H1 (cell line): ENCODE data around the gene PRICKLE2. TPM values are rescaled to one million over a fixed set of nuclear protein-coding genes. Genes with fewer than 3 reads are reported as not detected.

ENCODE experiments used
- CTCF ChIA-PET: fragments of 300-600 bp; sonication (Branson Sonifier 250); formaldehyde crosslinking; loops from one replicate; lab custom pipeline; 2021; ENCODE audit not compliant: partially characterized antibody; lab: Charles Lee
- POLR2A ChIA-PET: fragments of 300-600 bp; sonication (Branson Sonifier 250); formaldehyde crosslinking; loops from one replicate; lab custom pipeline; 2021; ENCODE audit warnings: inconsistent platforms; ENCODE audit not compliant: partially characterized antibody; lab: Charles Lee
- DNase-seq, 2 experiments: peaks; one replicate each; pipeline versions ENCODE4 v3.0.0 to v3.0.0-alpha.2; 2010 to 2022; ENCODE audit warnings: low spot score in 2 of 2, low read depth in 1 of 2, mixed read lengths in 1 of 2
- FAIRE-seq: peaks from 2 replicates; lab custom pipeline; 2011; peaks lifted over from hg19 to GRCh38; lab: Jason Lieb, UNC
- H2AFZ ChIP-seq: 2 replicates; pipeline ENCODE4 v1.8.1; 2012; ENCODE audit warnings: low read length, inconsistent platforms
- H2AK5ac ChIP-seq: 2 replicates; pipeline ENCODE4 v1.6.1; 2013; ENCODE audit warnings: low read depth, low read length
- H2BK120ac ChIP-seq: replicated peaks from 2 replicates; pipeline ENCODE3; 2013; ENCODE audit warnings: low read depth, low read length, inconsistent platforms
- H2BK12ac ChIP-seq: 2 replicates; pipeline ENCODE4 v1.6.1; 2013; ENCODE audit warnings: low read depth, low read length
- H2BK15ac ChIP-seq: 2 replicates; pipeline ENCODE4 v1.6.1; 2013; ENCODE audit warnings: low read length
- H2BK20ac ChIP-seq: 2 replicates; pipeline ENCODE4 v1.6.1; 2013; ENCODE audit warnings: low read length
- H2BK5ac ChIP-seq: 2 replicates; pipeline ENCODE4 v1.6.1; 2013; ENCODE audit warnings: low read depth, low read length
- H3K14ac ChIP-seq: 2 replicates; pipeline ENCODE4 v1.6.1; 2013; ENCODE audit warnings: inconsistent platforms; ENCODE audit not compliant: insufficient read length
- H3K18ac ChIP-seq: 2 replicates; pipeline ENCODE4 v1.6.1; 2013; ENCODE audit warnings: low read length; ENCODE audit errors: extremely low read depth
- H3K23ac ChIP-seq: 2 replicates; pipeline ENCODE4 v1.6.1; 2013; ENCODE audit warnings: inconsistent platforms; ENCODE audit not compliant: insufficient read length
- H3K23me2 ChIP-seq: 2 replicates; pipeline ENCODE4 v1.6.1; 2013; ENCODE audit warnings: low read depth, low read length
- H3K27ac ChIP-seq: 2 replicates; pipeline ENCODE4 v1.6.1; 2011; ENCODE audit warnings: low read depth, low read length, inconsistent platforms
- H3K27me3 ChIP-seq, 4 experiments: replicated peaks in 1 of 4; 1 replicate in 1 of 4; 2 replicates in 3 of 4; pipeline versions ENCODE4 v1.6.1 to v1.8.1; 2011 to 2013; ENCODE audit warnings: low read length in 3 of 4, mild to moderate bottlenecking in 3 of 4, inconsistent platforms in 2 of 4, mixed read lengths in 2 of 4, moderate library complexity in 1 of 4; ENCODE audit not compliant: control insufficient read depth in 3 of 4, insufficient read depth in 3 of 4; ENCODE audit errors: extremely low read depth in 1 of 4
- H3K36me3 ChIP-seq, 4 experiments: 2 replicates each; pipeline versions ENCODE4 v1.6.1 to v1.8.1; 2011 to 2013; ENCODE audit warnings: mild to moderate bottlenecking in 4 of 4, low read length in 3 of 4, moderate library complexity in 2 of 4, control low read depth in 1 of 4, inconsistent platforms in 1 of 4; ENCODE audit not compliant: insufficient read depth in 4 of 4, control insufficient read depth in 2 of 4
- H3K4ac ChIP-seq: replicated peaks from 2 replicates; pipeline ENCODE3; 2013; ENCODE audit warnings: low read length, low read depth, mixed read lengths, inconsistent platforms; ENCODE audit not compliant: insufficient read length
- H3K4me1 ChIP-seq, 4 experiments: replicated peaks in 1 of 4; 1 replicate in 1 of 4; 2 replicates in 3 of 4; pipeline versions ENCODE4 v1.6.1 to v1.8.1; 2011 to 2013; ENCODE audit warnings: low read length in 3 of 4, inconsistent platforms in 2 of 4, mixed read lengths in 1 of 4; ENCODE audit not compliant: insufficient read depth in 4 of 4, control insufficient read depth in 3 of 4
- H3K4me2 ChIP-seq, 2 experiments: 2 replicates each; pipeline versions ENCODE4 v1.6.1 to v1.8.1; 2011 to 2013; ENCODE audit warnings: low read depth in 2 of 2, low read length in 2 of 2, control low read depth in 1 of 2, inconsistent platforms in 1 of 2, mild to moderate bottlenecking in 1 of 2; ENCODE audit not compliant: insufficient read depth in 1 of 2
- H3K4me3 ChIP-seq, 4 experiments: fragments of 200-600, 300-600 bp in 1 of 4; sonication (generic), shearing (Covaris generic), sonication (Bioruptor Twin) in 1 of 4; 2 replicates each; pipeline versions ENCODE4 v1.5.1 to v1.8.1; 2011 to 2016; ENCODE audit warnings: low read length in 4 of 4, low read depth in 3 of 4, control low read depth in 2 of 4, inconsistent platforms in 2 of 4, mild to moderate bottlenecking in 2 of 4, mixed read lengths in 1 of 4, moderate library complexity in 1 of 4; ENCODE audit not compliant: insufficient read depth in 2 of 4; ENCODE audit errors: extremely low read depth in 1 of 4
- H3K56ac ChIP-seq: replicated peaks from 2 replicates; pipeline ENCODE3; 2013; ENCODE audit warnings: low read depth, mild to moderate bottlenecking, mixed read lengths, low read length, inconsistent platforms; ENCODE audit not compliant: insufficient read length
- H3K79me1 ChIP-seq: 2 replicates; pipeline ENCODE4 v1.6.1; 2013; ENCODE audit warnings: low read depth, low read length, control low read depth
- H3K79me2 ChIP-seq, 2 experiments: 2 replicates each; pipeline versions ENCODE4 v1.6.1 to v1.8.1; 2012 to 2013; ENCODE audit warnings: low read length in 2 of 2, mild to moderate bottlenecking in 2 of 2, inconsistent platforms in 1 of 2; ENCODE audit not compliant: insufficient read depth in 2 of 2, control insufficient read depth in 1 of 2
- H3K9ac ChIP-seq, 4 experiments: replicated peaks in 1 of 4; 1 replicate in 1 of 4; 2 replicates in 3 of 4; pipeline versions ENCODE4 v1.6.1 to v1.8.1; 2011 to 2013; ENCODE audit warnings: low read depth in 3 of 4, low read length in 3 of 4, control low read depth in 2 of 4, mild to moderate bottlenecking in 2 of 4, moderate library complexity in 2 of 4, inconsistent platforms in 1 of 4; ENCODE audit errors: extremely low read depth in 1 of 4
- H3K9me3 ChIP-seq, 2 experiments: 2 replicates each; pipeline versions ENCODE4 v1.6.1 to v1.8.1; 2012 to 2013; ENCODE audit warnings: mild to moderate bottlenecking in 2 of 2, moderate library complexity in 2 of 2, control low read depth in 1 of 2, inconsistent platforms in 1 of 2, low read depth in 1 of 2, low read length in 1 of 2, mixed read lengths in 1 of 2; ENCODE audit not compliant: insufficient read depth in 2 of 2
- H4K20me1 ChIP-seq, 2 experiments: replicated peaks in 1 of 2; 2 replicates each; pipeline versions ENCODE3 to v1.8.1; 2011 to 2013; ENCODE audit warnings: inconsistent platforms in 2 of 2, low read length in 2 of 2, mild to moderate bottlenecking in 1 of 2; ENCODE audit not compliant: insufficient read depth in 2 of 2, control insufficient read depth in 1 of 2
- H4K5ac ChIP-seq: 2 replicates; pipeline ENCODE4 v1.6.1; 2013; ENCODE audit warnings: low read length, low read depth, mixed read lengths, inconsistent platforms; ENCODE audit not compliant: insufficient read length
- H4K8ac ChIP-seq: 2 replicates; pipeline ENCODE4 v1.8.0; 2013; ENCODE audit warnings: mild to moderate bottlenecking, moderate library complexity, low read length, inconsistent platforms; ENCODE audit not compliant: insufficient read depth; ENCODE audit errors: extremely low read depth
- H4K91ac ChIP-seq: replicated peaks from 2 replicates; pipeline ENCODE3; 2013; ENCODE audit warnings: low read length, mixed read lengths, inconsistent platforms; ENCODE audit not compliant: insufficient read length
- CBX5 ChIP-seq: fragments of 300-800, 300-1000 bp; sonication (generic); IDR thresholded peaks from 2 replicates; pipeline ENCODE4 v1.7.1; 2016; ENCODE audit warnings: antibody characterized with exemption, low read length, low read depth
- CEBPB ChIP-seq: IDR thresholded peaks from 2 replicates; pipeline ENCODE4 v1.6.1; 2012; ENCODE audit warnings: low read depth, low read length
- EGR1 ChIP-seq: IDR thresholded peaks from 2 replicates; pipeline ENCODE4 v1.6.1; 2011; ENCODE audit warnings: low read depth, low read length, borderline replicate concordance
- EP300 ChIP-seq, 2 experiments: IDR thresholded peaks; 1 replicate in 1 of 2; 2 replicates in 1 of 2; pipeline ENCODE4 v1.6.1; 2011 to 2012; ENCODE audit warnings: low read depth in 2 of 2, low read length in 2 of 2, mild to moderate bottlenecking in 2 of 2, borderline replicate concordance in 1 of 2, inconsistent platforms in 1 of 2, moderate library complexity in 1 of 2
- HDAC6 ChIP-seq: IDR thresholded peaks from one replicate; pipeline ENCODE4 v1.7.1; 2012; ENCODE audit warnings: low read depth, mild to moderate bottlenecking, inconsistent platforms, low read length, moderate library complexity
- NANOG ChIP-seq: IDR thresholded peaks from 2 replicates; pipeline ENCODE4 v1.6.1; 2011; ENCODE audit warnings: low read length, low read depth, mild to moderate bottlenecking, inconsistent platforms; ENCODE audit not compliant: insufficient read depth, poor library complexity, severe bottlenecking
- POLR2A ChIP-seq, 2 experiments: IDR thresholded peaks; 1 replicate in 1 of 2; 2 replicates in 1 of 2; pipeline ENCODE4 v1.6.1; 2011; ENCODE audit warnings: low read depth in 2 of 2, low read length in 2 of 2, mild to moderate bottlenecking in 2 of 2; ENCODE audit errors: control extremely low read depth in 1 of 2
- RAD21 ChIP-seq, 2 experiments: IDR thresholded peaks in 1 of 2; conservative IDR thresholded peaks in 1 of 2; 2 replicates each; pipeline ENCODE4 v1.6.1; 2011; ENCODE audit warnings: low read depth in 2 of 2, low read length in 2 of 2, improper control_type of control experiment in 1 of 2, inconsistent platforms in 1 of 2, mild to moderate bottlenecking in 1 of 2, moderate library complexity in 1 of 2
- TAF1 ChIP-seq: IDR thresholded peaks from 2 replicates; pipeline ENCODE4 v1.6.1; 2011; ENCODE audit warnings: mild to moderate bottlenecking, low read depth, low read length
- whole genome bisulfite sequencing, 2 experiments: shearing (Covaris generic) in 1 of 2; methylation state at CpG; one replicate each; pipeline versions ENCODE4 v1.1.6 to v1.1.7; 2013 to 2015; ENCODE audit warnings: low lambda C conversion rate in 2 of 2, mixed read lengths in 2 of 2, inconsistent platforms in 1 of 2, low coverage in 1 of 2, missing lambda C conversion rate in 1 of 2; ENCODE audit not compliant: insufficient replicate concordance in 2 of 2, insufficient coverage in 1 of 2, insufficient read length in 1 of 2; ENCODE audit errors: extremely low coverage in 1 of 2, missing lambda C conversion rate in 1 of 2; 5-methylcytosine and 5-hydroxymethylcytosine counted together
- polyA plus RNA-seq, 7 experiments: library from polyadenylated mRNA; depleted of rRNA in 3 of 7; stranded (reverse) in 5 of 7; unstranded in 2 of 7; fragments of >200 nt in 5 of 7; fragments of 200-250 nt in 2 of 7; gene quantifications; 1 replicate in 5 of 7; 2 replicates in 1 of 7; 4 replicates in 1 of 7; pipeline versions ENCODE4 v1.2.1 to v1.2.3, GENCODE V29; 2011 to 2013; ENCODE audit warnings: missing spikeins in 2 of 7, mixed read lengths in 2 of 7
- total RNA-seq: library from RNA; stranded (reverse); fragmentation: NEBNext Ultra II Directional; extraction: Animal tissue kit (Norgen Biotek cat#: 25700); gene quantifications from 2 replicates; pipeline ENCODE4 v1.2.1, GENCODE V29; 2021

PRICKLE2 gene
- total and polyA plus RNA-seq, 2 of the 8 experiments (the other 6 are each of a cell fraction or from before 2014, with no cell fraction given), result 2.9 to 8.0 TPM

- no peaks in the 10 kb centered on the region for H3K23me2 ChIP-seq
- no peak overlapping the region for H2BK120ac ChIP-seq
- H3K4ac ChIP-seq, result no peak overlapping the region
- H2BK20ac ChIP-seq, result no peak overlapping the region
- H2AFZ ChIP-seq, result no peak overlapping the region
- H2BK15ac ChIP-seq, result no peak overlapping the region
- no peak overlapping the region for H2BK12ac ChIP-seq
- H3K23ac ChIP-seq, result no peak overlapping the region
- no peak overlapping the region for H4K8ac ChIP-seq
- no peak overlapping the region for H2AK5ac ChIP-seq
- no peak overlapping the region for H4K5ac ChIP-seq
- no peak overlapping the region for H4K91ac ChIP-seq
- no peak overlapping the region for H3K27ac ChIP-seq
- no peak overlapping the region for H3K14ac ChIP-seq
- no peak overlapping the region for H3K18ac ChIP-seq
- no peak overlapping the region for H2BK5ac ChIP-seq
- H3K9ac ChIP-seq, result no peak overlapping the region
- peaks cover 9 to 32% (median 23%) of the 10 kb centered on the region in 4 experiments for H3K4me1 ChIP-seq
- H3K79me1 ChIP-seq, result no peaks in the 10 kb centered on the region
- FAIRE-seq (peak; percentile 39), DNase-seq (no peak)
- no peak overlapping the region for H3K4me3 ChIP-seq
- no peaks in the 10 kb centered on the region for H3K9me3 ChIP-seq
- no peaks in the 10 kb centered on the region for H4K20me1 ChIP-seq
- H3K56ac ChIP-seq, result no peak overlapping the region
- ChIA-PET CTCF (interaction anchor here (0.9 to 3.2 kb wide), 6 partner anchors 8 to 237 kb away, joined by 3 to 21 read pairs (median 4); partner anchors contain the start of gene PSMD6), POLR2A (no interaction called here)
- H3K79me2 ChIP-seq, result no peaks in the 10 kb centered on the region; a peak in 1 of 4 replicates
- H3K4me2 ChIP-seq, result no peak overlapping the region
- WGBS, 2 experiments, result 33% methylated on average over 2 of the region's 2 CpGs; no CpG with 5 or more reads in 1 of the 2 experiments
- no peaks in the 10 kb centered on the region for H3K36me3 ChIP-seq
- no peaks in the 10 kb centered on the region for H3K27me3 ChIP-seq
- TF ChIP-seq CEBPB (no peak), POLR2A (IDR thresholded peaks at IDR 0.05; ENCODE audit: control extremely low read depth in 1 of 2, low read depth in 2 of 2, low read length in 2 of 2) (no peak), EP300 (IDR thresholded peaks at IDR 0.05; ENCODE audit: borderline replicate concordance in 1 of 2, low read depth in 2 of 2, low read length in 2 of 2) (no peak), HDAC6 (no peak), NANOG (no peak), EGR1 (no peak), RAD21 (IDR thresholded peaks at IDR 0.05 in 1 of 2, conservative IDR thresholded peaks at IDR 0.05 in 1 of 2; ENCODE audit: low read depth in 2 of 2, low read length in 2 of 2) (no peak), CBX5 (no peak), TAF1 (no peak)
These were observed 63.7 kb downstream of the PRICKLE2 start for GRCh38 chr3:64161481-64161952.
